Mesothelial cell of epicardium (in vitro differentiated cells): Measurements from ENCODE around the gene ANKRD10. TPM values are rescaled to one million over a fixed set of nuclear protein-coding genes. Genes with fewer than 3 reads are reported as not detected.

ENCODE experiments used
- DNase-seq, 2 experiments: peaks; one replicate each; pipeline ENCODE4 v3.0.0; 2021; ENCODE audit warnings: low spot score in 2 of 2; ENCODE audit not compliant: unreplicated experiment in 2 of 2
- H3K27ac Mint-ChIP-seq: 2 replicates; pipeline ENCODE4 v1.8.0; 2021; ENCODE audit warnings: mixed read lengths
- H3K27me3 Mint-ChIP-seq: 2 replicates; pipeline ENCODE4 v1.8.0; 2021; ENCODE audit warnings: low read depth, mixed read lengths
- H3K36me3 Mint-ChIP-seq: 2 replicates; pipeline ENCODE4 v1.8.0; 2021; ENCODE audit warnings: mixed read lengths
- H3K4me1 Mint-ChIP-seq: 2 replicates; pipeline ENCODE4 v1.8.0; 2021; ENCODE audit warnings: mixed read lengths
- H3K4me3 Mint-ChIP-seq: 2 replicates; pipeline ENCODE4 v1.8.0; 2021; ENCODE audit warnings: mild to moderate bottlenecking, moderate library complexity, mixed read lengths
- H3K9me3 Mint-ChIP-seq: 2 replicates; pipeline ENCODE4 v1.8.0; 2021; ENCODE audit warnings: mixed read lengths
- CTCF ChIP-seq: fragments of 200-600 bp; sonication (generic); IDR thresholded peaks from one replicate; pipeline ENCODE4 v1.5.0; 2021; ENCODE audit warnings: antibody characterized with exemption; ENCODE audit not compliant: unreplicated experiment
- total RNA-seq: library from RNA; stranded (reverse); gene quantifications from 3 replicates; pipeline ENCODE4 v1.2.1, GENCODE V29; 2021

The ANKRD10 gene
- total RNA-seq, 1 donor from 2014 or later: 258 TPM

- Mint-ChIP-seq H3K4me3 (no peak overlapping the region), H3K27me3 (no peaks in the 10 kb centered on the region), H3K4me1 (peaks cover 23% of the 10 kb centered on the region), H3K9me3 (no peaks in the 10 kb centered on the region), H3K36me3 (peaks cover 11% of the 10 kb centered on the region), H3K27ac (peak overlapping the region; percentile 83)
- TF ChIP-seq CTCF: no peak
- DNase-seq: no peak
Measured at GRCh38 chr13:110888390-110888789, 26.5 kb downstream of the ANKRD10 start.

GRCh38 chr13:110887597-110888333, 27.1 kb downstream of the ANKRD10 start:
- no peak for DNase-seq
- no peak for TF ChIP-seq CTCF
- Mint-ChIP-seq H3K9me3 (no peaks in the 10 kb centered on the region), H3K4me1 (peaks cover 23% of the 10 kb centered on the region), H3K36me3 (peaks cover 5% of the 10 kb centered on the region), H3K4me3 (no peak overlapping the region), H3K27me3 (no peaks in the 10 kb centered on the region), H3K27ac (peak overlapping the region; percentile 83)

GRCh38 chr13:110886870-110887596, 27.8 kb downstream of the ANKRD10 start:
- Mint-ChIP-seq H3K27me3 (no peaks in the 10 kb centered on the region), H3K9me3 (no peaks in the 10 kb centered on the region), H3K27ac (no peak overlapping the region), H3K36me3 (no peaks in the 10 kb centered on the region), H3K4me3 (no peak overlapping the region), H3K4me1 (peaks cover 26% of the 10 kb centered on the region)
- DNase-seq: no peak
- no peak for TF ChIP-seq CTCF

- Mint-ChIP-seq H3K4me1 (peaks cover 29% of the 10 kb centered on the region), H3K27ac (peak overlapping the region; percentile 8), H3K27me3 (no peaks in the 10 kb centered on the region), H3K36me3 (no peaks in the 10 kb centered on the region), H3K4me3 (no peak overlapping the region), H3K9me3 (no peaks in the 10 kb centered on the region)
- no peak for DNase-seq
- TF ChIP-seq CTCF: no peak
Measured at GRCh38 chr13:110885966-110886869, 28.7 kb downstream of the ANKRD10 start.

GRCh38 chr13:110885516-110885915, 29.4 kb downstream of the ANKRD10 start:
- no peak for DNase-seq
- no peaks in the 10 kb centered on the region for H3K36me3 Mint-ChIP-seq
- peaks cover 32% of the 10 kb centered on the region for H3K4me1 Mint-ChIP-seq
- H3K27ac Mint-ChIP-seq: peak overlapping the region; percentile 8
- no peaks in the 10 kb centered on the region for H3K9me3 Mint-ChIP-seq
- H3K27me3 Mint-ChIP-seq: no peaks in the 10 kb centered on the region
- TF ChIP-seq CTCF: no peak
- no peak overlapping the region for H3K4me3 Mint-ChIP-seq
